Natural killer cell (primary cell): ENCODE results near the gene TRIM42. TPM values are rescaled to one million over a fixed set of nuclear protein-coding genes. Genes with fewer than 3 reads are reported as not detected.

Experiments used
- ATAC-seq, 3 donors: fragments of 150-1000 bp in 2 of 3; fragments of 200-7000 bp in 1 of 3; cut with Tn5 transposase; 1 replicate in 1 of 3; 2 replicates in 2 of 3; pipeline ENCODE4 v1.10.0; 2021; ENCODE audit warnings: mild to moderate bottlenecking in 2 of 3, moderate library complexity in 2 of 3
- DNase-seq, 2 donors: peaks; one replicate each; pipeline versions ENCODE4 v3.0.0 to v3.0.0-alpha.2; 2013 to 2021; ENCODE audit warnings: mixed read lengths in 1 of 2
- H3K27ac ChIP-seq: one replicate; pipeline ENCODE4 v1.5.1; 2013; ENCODE audit warnings: mild to moderate bottlenecking, low read length
- H3K27me3 ChIP-seq: one replicate; pipeline ENCODE4 v1.6.1; 2013; ENCODE audit warnings: low read length; ENCODE audit not compliant: control insufficient read depth, insufficient read depth
- H3K36me3 ChIP-seq: one replicate; pipeline ENCODE4 v1.6.1; 2013; ENCODE audit warnings: low read length; ENCODE audit not compliant: control insufficient read depth, insufficient read depth
- H3K4me1 ChIP-seq: one replicate; pipeline ENCODE4 v1.6.1; 2013; ENCODE audit warnings: low read length; ENCODE audit not compliant: control insufficient read depth, insufficient read depth
- H3K4me3 ChIP-seq: one replicate; pipeline ENCODE4 v1.5.1; 2013; ENCODE audit warnings: low read length
- H3K9me3 ChIP-seq: one replicate; pipeline ENCODE4 v1.6.1; 2013; ENCODE audit warnings: low read length; ENCODE audit not compliant: control insufficient read depth, insufficient read depth
- H3K27ac Mint-ChIP-seq, 2 donors: one replicate each; pipeline ENCODE4 v1.8.0; 2022; ENCODE audit warnings: mild to moderate bottlenecking in 2 of 2, mixed read lengths in 2 of 2, moderate library complexity in 1 of 2
- H3K27me3 Mint-ChIP-seq, 2 donors: one replicate each; pipeline ENCODE4 v1.8.0; 2022; ENCODE audit warnings: low read depth in 2 of 2, mixed read lengths in 2 of 2
- H3K36me3 Mint-ChIP-seq: one replicate; pipeline ENCODE4 v1.8.0; 2022; ENCODE audit warnings: mixed read lengths
- H3K4me1 Mint-ChIP-seq, 2 donors: one replicate each; pipeline ENCODE4 v1.8.0; 2022; ENCODE audit warnings: mixed read lengths in 2 of 2
- H3K4me3 Mint-ChIP-seq: one replicate; pipeline ENCODE4 v1.8.0; 2022; ENCODE audit warnings: mild to moderate bottlenecking, moderate library complexity, mixed read lengths
- H3K9me3 Mint-ChIP-seq, 2 donors: one replicate each; pipeline ENCODE4 v1.8.0; 2022; ENCODE audit warnings: mixed read lengths in 2 of 2
- WGBS: methylation state at CpG from one replicate; pipeline ENCODE4 v1.1.7; 2013; ENCODE audit warnings: missing lambda C conversion rate; ENCODE audit not compliant: insufficient coverage; 5-methylcytosine and 5-hydroxymethylcytosine counted together
- intact Hi-C: fragments of 100-400 bp; cut with micrococcal nuclease; formaldehyde crosslinking; loops from one replicate; pipeline ENCODE4 v1.14.2; 2022
- total RNA-seq, 4 donors: library from RNA; stranded (reverse); fragments of 120-200 nt in 1 of 4; gene quantifications; one replicate each; pipeline versions ENCODE4 v1.2.3 to v1.2.4, GENCODE V29; 2013 to 2022
- TF ChIP-seq, protein P1 (sequence below): fragments of 200-600 bp; IDR thresholded peaks from one replicate; pipeline ENCODE4 v1.8.0; 2022; ENCODE audit warnings: antibody characterized with exemption

TRIM42 gene
- total RNA-seq, 3 donors from 2014 or later (not counting 1 experiment from before 2014, with no cell fraction given) = not detected

GRCh38 chr3:140702281-140702680, 24.4 kb downstream of the TRIM42 start:
- Mint-ChIP-seq H3K4me1 (no peaks in the 10 kb centered on the region), H3K4me3 (no peak overlapping the region), H3K9me3 (peaks cover 0 to 3% of the 10 kb centered on the region in 2 donors), H3K36me3 (no peaks in the 10 kb centered on the region), H3K27me3 (peaks cover 3 to 8% of the 10 kb centered on the region in 2 donors), H3K27ac (no peak overlapping the region)
- ATAC-seq (no peak), DNase-seq (no peak)
- no peak overlapping the region for H3K27ac ChIP-seq
- H3K27me3 ChIP-seq = no peaks in the 10 kb centered on the region
- no peaks in the 10 kb centered on the region for H3K4me1 ChIP-seq
- TF ChIP-seq, protein P1, sequence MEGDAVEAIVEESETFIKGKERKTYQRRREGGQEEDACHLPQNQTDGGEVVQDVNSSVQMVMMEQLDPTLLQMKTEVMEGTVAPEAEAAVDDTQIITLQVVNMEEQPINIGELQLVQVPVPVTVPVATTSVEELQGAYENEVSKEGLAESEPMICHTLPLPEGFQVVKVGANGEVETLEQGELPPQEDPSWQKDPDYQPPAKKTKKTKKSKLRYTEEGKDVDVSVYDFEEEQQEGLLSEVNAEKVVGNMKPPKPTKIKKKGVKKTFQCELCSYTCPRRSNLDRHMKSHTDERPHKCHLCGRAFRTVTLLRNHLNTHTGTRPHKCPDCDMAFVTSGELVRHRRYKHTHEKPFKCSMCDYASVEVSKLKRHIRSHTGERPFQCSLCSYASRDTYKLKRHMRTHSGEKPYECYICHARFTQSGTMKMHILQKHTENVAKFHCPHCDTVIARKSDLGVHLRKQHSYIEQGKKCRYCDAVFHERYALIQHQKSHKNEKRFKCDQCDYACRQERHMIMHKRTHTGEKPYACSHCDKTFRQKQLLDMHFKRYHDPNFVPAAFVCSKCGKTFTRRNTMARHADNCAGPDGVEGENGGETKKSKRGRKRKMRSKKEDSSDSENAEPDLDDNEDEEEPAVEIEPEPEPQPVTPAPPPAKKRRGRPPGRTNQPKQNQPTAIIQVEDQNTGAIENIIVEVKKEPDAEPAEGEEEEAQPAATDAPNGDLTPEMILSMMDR = no peak
- 98% methylated on average over 4 of the region's 4 CpGs for WGBS
- H3K4me3 ChIP-seq = no peak overlapping the region
- intact Hi-C loops = no loop called here
- H3K36me3 ChIP-seq = no peaks in the 10 kb centered on the region
- H3K9me3 ChIP-seq = no peaks in the 10 kb centered on the region

DNA sequence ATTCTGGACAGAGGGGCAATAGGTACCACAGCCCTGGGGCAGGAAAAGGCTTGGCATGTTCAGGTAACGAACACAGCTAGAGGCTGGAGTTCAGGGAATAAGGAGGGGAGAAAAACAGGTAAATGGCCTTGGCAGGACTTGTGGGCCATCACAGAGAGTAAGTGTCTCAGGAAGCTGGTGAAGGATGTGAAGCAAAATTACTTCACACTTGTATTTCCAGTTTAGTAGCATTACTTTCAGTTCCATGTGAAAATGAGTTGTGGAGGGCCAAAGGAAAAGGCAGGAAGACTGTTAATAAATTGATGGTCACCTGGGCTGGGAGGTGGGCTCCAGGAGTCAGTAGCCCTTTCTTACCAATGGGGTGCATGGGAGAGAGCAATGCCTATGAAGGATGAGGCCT, 25.6 kb downstream of the TRIM42 start:
- H3K36me3 ChIP-seq = no peaks in the 10 kb centered on the region
- intact Hi-C loops = no loop called here
- H3K27me3 ChIP-seq = no peaks in the 10 kb centered on the region
- H3K4me3 ChIP-seq = no peak overlapping the region
- no peak overlapping the region for H3K27ac Mint-ChIP-seq
- no peaks in the 10 kb centered on the region for H3K36me3 Mint-ChIP-seq
- no peak overlapping the region for H3K27ac ChIP-seq
- no peaks in the 10 kb centered on the region for H3K9me3 ChIP-seq
- no peak for DNase-seq
- H3K27me3 Mint-ChIP-seq = peaks cover 3 to 8% of the 10 kb centered on the region in 2 donors
- TF ChIP-seq, protein P1 = no peak
- H3K9me3 Mint-ChIP-seq = peaks cover 0 to 3% of the 10 kb centered on the region in 2 donors
- 62% methylated on average over 1 of the region's 1 CpG for WGBS
- H3K4me3 Mint-ChIP-seq = no peak overlapping the region
- H3K4me1 Mint-ChIP-seq = no peaks in the 10 kb centered on the region
- H3K4me1 ChIP-seq = no peaks in the 10 kb centered on the region
- ATAC-seq = no peak

DNA sequence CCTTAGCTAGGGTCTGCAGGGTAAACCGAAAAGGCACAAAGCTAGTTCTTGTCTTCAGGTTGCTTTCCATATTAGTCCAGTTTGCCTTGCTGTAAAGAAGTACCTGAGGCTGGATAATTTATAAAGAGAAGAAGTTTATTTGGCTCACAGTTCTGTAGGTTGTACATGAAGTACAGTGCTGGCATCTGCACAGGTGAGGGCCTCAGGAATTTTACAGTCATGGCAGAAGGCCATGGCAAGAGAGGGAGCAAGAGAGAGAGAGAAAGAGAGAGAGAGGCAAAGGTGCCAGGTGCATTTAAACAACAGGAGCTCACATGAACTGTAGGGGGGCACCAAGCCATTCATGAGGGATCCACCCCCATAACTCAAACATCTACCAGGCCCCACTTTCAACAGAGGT, 26.9 kb downstream of the TRIM42 start:
- Histone ChIP-seq H3K4me3 (no peak overlapping the region), H3K4me1 (no peaks in the 10 kb centered on the region), H3K36me3 (no peaks in the 10 kb centered on the region), H3K9me3 (no peaks in the 10 kb centered on the region), H3K27me3 (no peaks in the 10 kb centered on the region), H3K27ac (no peak overlapping the region)
- Mint-ChIP-seq H3K36me3 (no peaks in the 10 kb centered on the region), H3K27ac (no peak overlapping the region), H3K4me1 (no peaks in the 10 kb centered on the region), H3K9me3 (peaks cover 0 to 2% of the 10 kb centered on the region in 2 donors), H3K4me3 (no peak overlapping the region), H3K27me3 (peaks cover 0 to 8% of the 10 kb centered on the region in 2 donors)
- ATAC-seq (no peak), DNase-seq (no peak)
- TF ChIP-seq, protein P1 = no peak
- intact Hi-C loops = no loop called here
- 81% methylated on average over 1 of the region's 1 CpG for WGBS

GRCh38 chr3:140705954-140706353, 28.1 kb downstream of the TRIM42 start:
- Mint-ChIP-seq H3K27me3 (peaks cover 0 to 8% of the 10 kb centered on the region in 2 donors), H3K36me3 (no peaks in the 10 kb centered on the region), H3K4me1 (no peaks in the 10 kb centered on the region), H3K9me3 (peaks cover 0 to 2% of the 10 kb centered on the region in 2 donors), H3K27ac (no peak overlapping the region), H3K4me3 (no peak overlapping the region)
- intact Hi-C loops = no loop called here
- Histone ChIP-seq H3K27me3 (no peaks in the 10 kb centered on the region), H3K36me3 (no peaks in the 10 kb centered on the region), H3K27ac (no peak overlapping the region), H3K4me3 (no peak overlapping the region), H3K4me1 (no peaks in the 10 kb centered on the region), H3K9me3 (no peaks in the 10 kb centered on the region)
- DNase-seq = no peak
- TF ChIP-seq, protein P1 = no peak
- ATAC-seq = no peak
